GM15510 (cell line): ENCODE measurements around the gene RETREG1.

Experiments
- POLR2A ChIP-seq: IDR thresholded peaks from 3 replicates; pipeline ENCODE4 v1.6.1; 2011; ENCODE audit warnings: borderline replicate concordance; ENCODE audit not compliant: insufficient read length; ENCODE audit errors: extremely low read depth

Gene RETREG1

DNA sequence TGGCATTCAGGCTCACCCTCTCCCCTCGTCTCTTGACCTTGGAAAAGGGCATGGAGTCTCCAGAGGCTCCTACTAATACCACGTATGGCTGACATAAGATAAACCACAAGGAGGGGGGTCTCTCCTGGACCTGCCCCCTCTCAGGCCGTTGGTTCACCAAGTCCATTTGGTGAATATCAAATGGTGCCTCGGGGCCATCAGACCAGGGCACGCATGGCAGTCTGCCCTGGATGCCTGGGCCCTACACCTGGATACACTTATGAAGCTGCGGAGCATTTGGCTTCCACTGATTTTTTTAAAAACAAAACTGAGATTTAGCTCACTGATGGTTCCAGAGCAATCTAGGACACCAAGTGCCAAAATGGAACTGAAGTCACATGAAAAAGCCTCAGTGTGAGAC, 110.9 kb downstream of the RETREG1 start:
- TF ChIP-seq POLR2A = no peak

DNA sequence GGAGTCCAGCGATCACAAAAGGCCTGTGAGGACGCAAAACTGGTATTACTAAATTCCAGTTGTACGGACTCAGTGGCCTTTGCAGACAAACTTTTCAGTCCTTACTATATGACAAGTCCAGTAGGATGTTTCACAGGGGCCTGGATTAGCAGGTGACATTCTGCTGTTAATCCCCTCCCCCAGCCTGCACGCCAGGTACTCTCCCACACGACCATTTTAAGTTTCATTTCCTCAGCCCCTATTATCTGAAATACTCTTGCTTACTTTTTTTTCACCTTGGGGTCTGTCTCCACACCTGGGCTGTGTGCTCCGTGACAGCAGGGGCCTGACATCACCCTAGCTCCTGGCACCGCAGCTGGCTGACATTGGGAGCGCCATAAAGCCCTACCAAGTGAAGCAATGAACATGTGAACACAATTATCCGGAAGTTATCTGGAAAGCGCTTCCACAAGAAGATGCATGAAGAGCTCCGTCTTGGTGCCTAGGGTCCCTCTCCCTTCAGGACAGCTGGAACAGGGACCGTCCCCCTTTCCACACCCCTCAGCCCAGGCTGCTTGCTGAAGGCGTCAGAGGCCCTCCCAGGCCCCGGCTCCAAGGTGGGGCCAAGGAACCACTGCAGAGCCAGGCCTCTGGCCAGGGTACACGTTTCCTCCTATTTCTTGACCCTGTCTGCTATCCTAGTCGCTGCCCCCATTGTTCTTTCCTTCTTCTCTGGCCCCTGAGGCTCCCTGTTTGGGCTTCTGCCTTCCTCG, 111.5 kb downstream of the RETREG1 start:
- no peak for TF ChIP-seq POLR2A

DNA sequence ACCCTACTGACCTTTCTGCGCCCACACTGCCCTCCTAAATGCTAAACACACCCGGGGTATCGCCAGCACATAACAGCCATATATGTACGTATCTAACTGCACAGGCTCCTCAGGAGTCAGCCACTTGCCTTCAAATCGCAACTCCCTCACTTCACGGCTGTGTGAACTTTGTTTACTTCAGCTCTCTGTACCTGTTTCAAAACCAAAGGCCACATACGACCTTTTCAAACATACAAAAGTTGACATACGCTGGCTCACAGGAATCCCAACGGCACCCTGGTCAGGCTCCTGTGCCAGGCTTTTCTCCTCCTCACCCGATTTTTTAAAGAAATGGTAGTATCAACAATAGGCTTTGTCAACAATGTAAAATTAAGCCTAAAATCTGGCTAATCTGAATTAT, 112.2 kb downstream of the RETREG1 start:
- no peak for TF ChIP-seq POLR2A

DNA sequence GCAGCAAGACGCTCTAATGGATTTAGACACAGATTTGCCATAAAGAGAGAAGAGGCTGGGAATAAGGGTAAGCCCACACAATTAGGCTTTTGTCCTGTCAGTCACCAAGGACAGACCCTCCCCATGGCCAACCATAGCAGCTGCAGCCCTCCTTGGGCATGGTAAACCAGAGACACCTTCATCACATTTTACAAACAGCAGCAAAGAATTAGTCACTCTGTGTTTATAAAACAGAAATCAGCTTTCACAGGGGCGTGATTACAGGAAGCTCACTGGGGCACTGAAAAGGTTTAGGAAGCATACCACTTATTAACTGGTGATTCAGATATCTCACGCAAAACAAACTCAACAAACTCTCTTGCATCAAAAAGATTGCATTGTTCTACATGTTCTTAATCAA, 113.9 kb downstream of the RETREG1 start:
- TF ChIP-seq POLR2A = no peak

DNA sequence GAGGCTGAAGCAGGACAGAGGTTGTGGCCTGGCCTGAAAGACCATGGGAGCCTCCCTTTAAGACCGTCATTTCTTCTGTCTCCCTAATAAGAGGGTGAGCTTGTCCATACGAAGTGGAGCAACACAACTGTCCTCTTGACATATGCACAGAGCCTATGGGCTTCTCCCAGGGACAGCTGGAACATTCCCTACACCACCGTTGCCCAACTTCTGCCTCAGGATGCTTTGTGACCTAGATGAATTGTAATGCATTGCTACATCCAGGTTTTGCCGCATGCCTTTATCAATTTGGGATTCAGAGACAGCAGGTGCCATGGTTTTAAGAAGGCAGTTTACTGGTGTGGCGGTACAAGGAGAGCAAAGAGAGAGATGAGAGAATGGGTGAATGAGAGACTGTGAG, 116.8 kb downstream of the RETREG1 start:
- TF ChIP-seq POLR2A = no peak

DNA sequence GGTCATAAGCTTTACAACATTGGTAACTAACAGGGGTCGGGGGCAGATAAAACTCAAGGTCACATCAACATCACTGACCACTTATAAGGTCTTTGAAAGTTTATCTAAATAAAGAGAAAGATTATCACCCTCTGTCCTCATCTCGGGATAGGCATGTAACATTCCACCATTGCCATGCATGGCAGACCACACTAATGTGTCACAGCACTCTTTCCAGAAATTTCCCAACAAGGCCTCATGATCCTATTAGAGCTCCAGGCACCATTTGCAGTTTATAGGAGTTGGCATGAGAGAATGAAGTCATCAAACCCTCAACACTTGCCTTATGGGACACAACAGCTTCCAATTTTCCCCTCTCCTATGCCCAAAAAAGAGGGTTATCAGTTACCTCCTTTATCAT, 119.3 kb downstream of the RETREG1 start:
- TF ChIP-seq POLR2A = no peak

DNA sequence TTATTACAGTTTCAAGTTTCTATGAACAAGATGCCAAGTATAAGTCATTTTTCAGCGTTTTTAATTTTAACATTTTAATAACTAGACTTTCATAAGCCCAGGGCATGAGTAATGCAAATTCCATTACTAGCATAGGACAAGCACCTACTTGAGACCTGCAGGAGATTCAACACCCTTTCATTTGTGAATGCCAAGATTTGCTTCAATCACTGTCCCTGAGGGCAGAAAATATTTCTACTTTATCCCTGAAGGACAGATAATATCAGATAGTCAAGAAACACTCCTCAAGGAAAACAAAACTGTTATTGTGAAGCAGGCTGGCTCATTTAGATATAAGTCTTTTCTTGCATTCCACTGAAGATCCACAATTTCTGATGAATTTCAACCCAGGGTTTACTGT, 123.5 kb downstream of the RETREG1 start:
- no peak for TF ChIP-seq POLR2A

DNA sequence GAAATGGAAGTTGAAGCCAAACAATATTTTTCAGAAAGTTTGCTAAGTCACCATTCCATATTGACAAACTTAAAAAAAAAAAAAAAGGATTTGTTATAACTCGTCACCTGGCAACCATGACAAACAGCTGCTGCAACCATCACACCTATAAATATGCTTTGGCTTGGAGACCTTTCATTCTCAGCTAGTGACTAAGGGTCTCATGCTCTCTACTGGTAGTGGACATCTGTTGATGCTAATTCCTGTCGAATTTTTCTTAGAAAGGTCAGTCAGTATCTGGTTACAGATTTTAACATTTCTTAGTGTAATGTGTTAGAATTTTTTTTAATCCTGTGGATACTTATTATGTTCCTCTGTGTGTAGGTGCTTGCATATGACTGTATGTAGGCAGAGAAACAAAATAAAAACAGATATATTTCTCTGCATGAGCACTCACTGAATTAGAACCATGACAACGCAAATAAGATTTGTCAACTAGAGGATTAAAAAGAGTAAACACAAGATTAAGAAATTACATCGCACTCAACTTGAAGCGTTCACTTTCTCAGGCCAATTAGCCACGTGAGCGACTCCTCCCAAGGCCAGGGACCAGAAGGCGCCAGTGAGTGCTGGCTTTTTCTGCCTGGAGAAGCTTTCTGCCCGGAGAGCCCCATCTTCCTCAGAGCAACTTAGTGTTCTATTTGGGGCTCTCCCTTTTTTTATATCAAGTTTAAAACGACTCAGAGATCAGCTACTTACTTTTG, 124.2 kb downstream of the RETREG1 start:
- no peak for TF ChIP-seq POLR2A

DNA sequence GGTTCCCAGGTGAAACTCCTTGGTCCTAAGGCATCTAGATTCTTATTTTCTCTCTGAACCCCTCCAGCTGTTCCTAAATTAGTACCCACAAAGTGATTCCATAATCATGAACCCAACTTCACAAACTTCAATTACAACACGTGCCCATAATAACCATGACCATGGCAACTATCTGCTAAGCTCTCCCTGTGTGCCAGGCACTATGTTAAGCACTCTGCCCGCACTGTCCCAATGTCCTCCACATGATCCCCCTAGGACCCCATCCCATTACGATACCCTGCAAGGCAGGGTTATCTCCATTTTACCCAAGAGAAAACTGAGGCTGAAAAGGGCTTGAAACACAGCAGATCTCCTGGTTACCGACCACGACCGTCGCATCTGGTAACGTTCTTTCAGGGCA, 125.9 kb downstream of the RETREG1 start:
- TF ChIP-seq POLR2A = no peak

DNA sequence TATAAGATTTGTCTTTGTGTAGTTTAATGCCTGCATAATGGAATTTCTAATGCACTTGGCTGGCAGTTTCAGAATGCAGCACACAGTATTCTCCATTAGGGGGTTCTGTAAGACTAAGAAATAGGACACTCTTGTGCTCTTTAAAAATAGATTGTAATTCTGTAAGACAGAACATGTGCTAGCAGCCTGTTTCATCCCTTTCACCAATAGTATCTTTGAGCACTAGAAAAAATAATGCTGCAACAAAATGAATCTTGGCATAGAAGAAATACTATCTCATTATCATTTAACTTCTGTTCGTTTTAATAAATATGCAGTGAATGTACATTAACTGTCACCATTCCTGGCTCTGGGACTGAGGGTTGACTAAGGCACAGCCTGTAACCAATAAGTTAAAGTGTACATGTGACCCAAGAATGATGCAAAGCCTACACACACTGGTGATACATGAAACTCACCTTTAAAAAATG, 127.4 kb downstream of the RETREG1 start:
- TF ChIP-seq POLR2A = no peak

DNA sequence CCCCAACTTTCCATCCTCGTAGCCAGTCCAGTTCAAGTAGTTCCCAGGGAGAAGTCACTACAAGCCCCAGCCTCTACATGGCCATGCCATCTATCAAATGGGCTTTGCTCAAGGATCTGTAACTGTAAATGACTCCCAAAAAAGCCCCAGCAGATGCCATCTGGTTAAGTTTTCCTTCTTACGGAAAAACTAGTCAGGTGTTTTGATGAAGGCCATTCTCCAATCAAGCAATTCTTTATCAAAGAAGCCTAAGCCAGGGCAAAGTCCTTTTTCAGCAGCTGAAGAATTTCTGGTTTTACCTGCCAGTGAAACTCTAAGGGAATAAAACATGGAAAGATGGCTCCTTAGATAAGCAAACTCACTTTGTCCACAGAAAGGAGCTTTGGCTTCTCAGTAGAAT, 129.3 kb downstream of the RETREG1 start:
- no peak for TF ChIP-seq POLR2A

DNA sequence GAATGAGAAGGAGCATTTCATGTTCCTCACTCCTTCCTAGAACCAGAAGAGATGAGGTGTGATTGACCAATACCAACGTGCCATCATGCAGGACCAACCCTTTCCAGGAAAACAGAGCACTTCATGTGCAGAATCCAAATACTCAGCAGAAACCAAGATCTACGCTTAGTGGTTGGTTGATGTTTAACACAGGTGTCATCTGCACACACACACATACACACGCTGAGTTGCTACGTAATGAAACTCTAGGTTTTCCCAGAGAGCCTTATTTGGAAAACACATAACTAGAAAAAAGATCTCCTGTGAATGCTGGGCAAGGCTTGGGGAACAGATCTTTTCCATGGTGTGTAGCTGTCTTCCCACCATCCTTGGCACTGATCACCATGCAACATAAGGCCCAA, 130.1 kb downstream of the RETREG1 start:
- no peak for TF ChIP-seq POLR2A

DNA sequence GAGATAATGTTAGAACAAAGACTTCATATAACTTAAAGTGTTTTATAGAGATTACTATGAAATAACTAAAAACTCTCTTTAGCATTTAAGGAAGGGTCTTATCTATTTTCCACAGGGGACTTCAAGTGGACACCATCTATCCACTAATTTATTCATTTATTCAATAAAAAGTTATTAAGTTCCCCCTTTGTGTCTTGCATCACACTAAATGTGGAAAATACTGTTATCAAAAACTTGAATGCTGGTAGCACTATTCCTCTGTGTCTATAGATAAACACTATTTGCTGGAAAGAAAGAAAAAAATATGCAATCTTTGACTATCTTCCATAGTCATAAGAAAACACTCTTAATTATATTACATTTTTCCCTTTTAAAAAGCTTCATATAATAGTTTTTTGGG, 131.1 kb downstream of the RETREG1 start:
- TF ChIP-seq POLR2A = no peak

DNA sequence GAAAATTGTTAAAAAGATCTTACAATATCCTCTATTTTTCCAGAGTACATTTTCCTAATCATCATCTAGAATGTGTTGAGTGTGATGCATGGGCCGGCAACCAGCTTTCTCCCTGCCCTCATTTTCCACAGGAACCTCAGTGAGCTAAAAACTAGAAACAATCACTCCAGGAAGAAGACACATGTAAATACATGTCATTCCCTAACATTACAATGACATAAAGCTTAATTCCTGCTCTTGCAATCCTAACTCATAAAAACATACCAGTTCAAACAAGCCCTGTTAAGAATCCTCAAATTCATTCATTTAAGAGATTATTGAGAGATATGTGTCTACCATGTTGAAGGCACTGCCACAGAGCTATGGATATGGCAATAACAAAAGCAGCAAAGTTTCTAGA, 132.7 kb downstream of the RETREG1 start:
- no peak for TF ChIP-seq POLR2A

DNA sequence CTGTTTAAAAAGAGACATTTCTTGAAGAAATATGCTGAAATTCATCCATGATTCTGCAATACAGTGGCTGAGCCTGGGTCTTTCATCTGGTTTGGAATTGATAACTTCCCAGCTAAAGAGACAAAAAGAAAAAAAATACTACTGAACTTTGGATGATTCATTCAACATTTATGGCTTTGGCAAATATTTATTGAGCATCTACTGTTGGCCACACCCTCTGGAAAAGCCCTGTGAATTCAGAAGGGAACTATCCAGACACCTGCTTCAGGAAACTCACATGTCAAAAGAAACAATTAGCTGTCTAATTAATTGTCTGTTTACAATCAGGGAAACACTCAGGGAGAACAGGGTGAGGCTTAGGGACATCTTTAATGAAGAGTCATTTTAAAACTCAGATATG, 133.4 kb downstream of the RETREG1 start:
- TF ChIP-seq POLR2A = no peak

DNA sequence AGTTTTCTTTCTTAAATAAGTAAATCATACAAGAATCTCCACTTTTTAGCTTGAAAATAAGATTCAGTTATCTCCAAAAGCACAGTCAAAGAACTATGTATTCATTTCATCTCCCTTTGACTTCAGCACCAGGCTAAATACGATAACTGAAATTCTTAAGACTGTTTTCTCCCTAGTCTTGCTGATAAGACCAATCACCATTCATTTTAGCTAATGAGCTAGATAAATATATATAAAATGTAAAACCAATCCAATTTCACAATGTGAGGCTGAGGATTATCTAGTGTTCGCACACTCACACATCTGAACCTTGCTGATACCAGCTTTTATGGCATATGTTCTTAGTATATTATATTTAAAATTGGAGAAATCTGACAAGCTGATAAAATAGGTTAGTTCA, 133.9 kb downstream of the RETREG1 start:
- TF ChIP-seq POLR2A = no peak
